OCI-LY7 (cell line): ENCODE data around the gene LANCL2. TPM values are rescaled to one million over a fixed set of nuclear protein-coding genes. Genes with fewer than 3 reads are reported as not detected.

Source experiments
- BruUV-seq: library from RNA; stranded (reverse); fragments of 400-500 nt; replicated peaks from 2 replicates; lab custom pipeline; 2021; lab: Mats Ljungman, UMichigan
- CTCF ChIA-PET: fragments of 300-600 bp; sonication (Branson Sonifier 250); formaldehyde crosslinking; loops from one replicate; lab custom pipeline; 2022; ENCODE audit warnings: antibody characterized with exemption; ENCODE audit not compliant: unreplicated experiment; lab: Charles Lee
- POLR2A ChIA-PET: fragments of 300-600 bp; sonication (Branson Sonifier 250); formaldehyde crosslinking; loops from one replicate; lab custom pipeline; 2022; ENCODE audit warnings: antibody characterized with exemption; lab: Charles Lee
- DNase-seq: peaks from one replicate; pipeline ENCODE4 v3.0.0-alpha.2; 2015; ENCODE audit warnings: low spot score
- H2AFZ ChIP-seq: fragments of 200-600 bp; sonication (generic), shearing (Covaris generic); 2 replicates; pipeline ENCODE4 v1.6.1; 2014; ENCODE audit warnings: mild to moderate bottlenecking, antibody characterized with exemption, low read length, moderate library complexity
- H3K27ac ChIP-seq: fragments of 200-600 bp; sonication (generic); 2 replicates; pipeline ENCODE4 v1.5.1; 2014; ENCODE audit warnings: mixed run types, low read depth, mild to moderate bottlenecking, moderate library complexity, low read length, inconsistent platforms; ENCODE audit not compliant: poor library complexity, severe bottlenecking
- H3K36me3 ChIP-seq: fragments of 200-600 bp; sonication (generic); 2 replicates; pipeline ENCODE4 v1.6.1; 2014; ENCODE audit warnings: mild to moderate bottlenecking, antibody characterized with exemption, low read length, moderate library complexity, mixed read lengths; ENCODE audit not compliant: insufficient read depth
- H3K4me1 ChIP-seq: fragments of 200-600 bp; sonication (generic); 2 replicates; pipeline ENCODE4 v1.5.1; 2014; ENCODE audit warnings: mild to moderate bottlenecking, low read length; ENCODE audit not compliant: insufficient read depth, poor library complexity, severe bottlenecking
- H3K4me2 ChIP-seq: fragments of 200-600 bp; sonication (generic); 2 replicates; pipeline ENCODE4 v1.6.1; 2014; ENCODE audit warnings: mild to moderate bottlenecking, low read length
- H3K4me3 ChIP-seq: fragments of 200-600 bp; sonication (generic); 2 replicates; pipeline ENCODE4 v1.5.1; 2014; ENCODE audit warnings: mild to moderate bottlenecking, low read depth, low read length; ENCODE audit not compliant: poor library complexity, severe bottlenecking
- H3K79me2 ChIP-seq: fragments of 200-600 bp; sonication (generic); 2 replicates; pipeline ENCODE4 v1.6.1; 2016; ENCODE audit warnings: low read depth, mild to moderate bottlenecking, low read length, moderate library complexity, mixed read lengths; ENCODE audit not compliant: insufficient read depth
- H3K9me2 ChIP-seq: fragments of 200-600 bp; sonication (generic); 2 replicates; pipeline ENCODE4 v1.6.1; 2016; ENCODE audit warnings: mild to moderate bottlenecking, low read length, mixed read lengths; ENCODE audit not compliant: insufficient read depth
- H3K9me3 ChIP-seq: fragments of 200-600 bp; sonication (generic); 2 replicates; pipeline ENCODE4 v1.6.1; 2014; ENCODE audit warnings: mild to moderate bottlenecking, mixed run types, low read length, mixed read lengths
- H4K20me1 ChIP-seq: fragments of 200-600 bp; sonication (generic); 2 replicates; pipeline ENCODE4 v1.6.1; 2014; ENCODE audit warnings: mild to moderate bottlenecking, antibody characterized with exemption, low read length, moderate library complexity, mixed read lengths; ENCODE audit not compliant: insufficient read depth
- EZH2phosphoT487 ChIP-seq: fragments of 200-600 bp; sonication (generic); IDR thresholded peaks from 2 replicates; pipeline ENCODE4 v1.6.1; 2018; ENCODE audit warnings: low read depth, borderline replicate concordance, mild to moderate bottlenecking, mixed run types, antibody characterized with exemption, low read length, moderate library complexity, mixed read lengths
- intact Hi-C: fragments of 100-400 bp; cut with micrococcal nuclease; formaldehyde crosslinking; loops from one replicate; pipeline ENCODE4 v1.10.0; 2022; ENCODE audit not compliant: unreplicated experiment
- total RNA-seq, 2 experiments: library from RNA; depleted of rRNA in 1 of 2; stranded (reverse); fragments of >200 nt in 1 of 2; shearing (Covaris generic) in 1 of 2; gene quantifications; 2 replicates each; pipeline ENCODE4 v1.2.3, GENCODE V29; 2014 to 2022
- TF ChIP-seq, protein P1 (sequence below): fragments of 200-600 bp; sonication (generic); conservative IDR thresholded peaks from 2 replicates; pipeline ENCODE4 v1.5.1; 2014; ENCODE audit warnings: mild to moderate bottlenecking, antibody characterized with exemption, low read length, moderate library complexity, mixed read lengths

The LANCL2 gene
- total RNA-seq, 2 experiments from 2014 or later, result 6.5 to 9.5 TPM

DNA sequence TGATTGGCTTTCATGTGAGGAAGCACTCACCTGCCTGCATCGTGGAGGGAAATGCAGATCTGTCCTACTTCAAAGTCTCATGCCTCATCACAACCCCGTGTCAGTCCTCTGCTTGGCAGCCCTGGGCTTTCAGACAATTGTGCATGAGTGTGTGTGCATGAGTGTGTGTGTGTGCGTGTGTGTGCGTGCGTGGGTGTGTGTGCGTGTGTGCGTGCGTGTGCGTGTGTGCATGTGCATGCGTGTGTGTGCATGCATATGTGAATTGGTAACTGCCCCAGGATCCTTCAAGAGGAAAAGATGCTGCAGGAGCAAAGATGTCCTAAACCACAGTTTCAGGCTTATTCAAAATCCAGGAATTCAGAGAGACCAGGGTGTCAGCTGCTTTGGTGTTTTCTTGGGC is 71.3 kb downstream of the LANCL2 start:
- H2AFZ ChIP-seq, result no peak overlapping the region
- H3K9me3 ChIP-seq, result no peaks in the 10 kb centered on the region
- no peak for DNase-seq
- H3K9me2 ChIP-seq, result no peaks in the 10 kb centered on the region
- no peak overlapping the region for H3K4me3 ChIP-seq
- TF ChIP-seq, protein P1, sequence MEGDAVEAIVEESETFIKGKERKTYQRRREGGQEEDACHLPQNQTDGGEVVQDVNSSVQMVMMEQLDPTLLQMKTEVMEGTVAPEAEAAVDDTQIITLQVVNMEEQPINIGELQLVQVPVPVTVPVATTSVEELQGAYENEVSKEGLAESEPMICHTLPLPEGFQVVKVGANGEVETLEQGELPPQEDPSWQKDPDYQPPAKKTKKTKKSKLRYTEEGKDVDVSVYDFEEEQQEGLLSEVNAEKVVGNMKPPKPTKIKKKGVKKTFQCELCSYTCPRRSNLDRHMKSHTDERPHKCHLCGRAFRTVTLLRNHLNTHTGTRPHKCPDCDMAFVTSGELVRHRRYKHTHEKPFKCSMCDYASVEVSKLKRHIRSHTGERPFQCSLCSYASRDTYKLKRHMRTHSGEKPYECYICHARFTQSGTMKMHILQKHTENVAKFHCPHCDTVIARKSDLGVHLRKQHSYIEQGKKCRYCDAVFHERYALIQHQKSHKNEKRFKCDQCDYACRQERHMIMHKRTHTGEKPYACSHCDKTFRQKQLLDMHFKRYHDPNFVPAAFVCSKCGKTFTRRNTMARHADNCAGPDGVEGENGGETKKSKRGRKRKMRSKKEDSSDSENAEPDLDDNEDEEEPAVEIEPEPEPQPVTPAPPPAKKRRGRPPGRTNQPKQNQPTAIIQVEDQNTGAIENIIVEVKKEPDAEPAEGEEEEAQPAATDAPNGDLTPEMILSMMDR, result no peak
- no peak for TF ChIP-seq EZH2phosphoT487
- intact Hi-C loops, result no loop called here
- ChIA-PET CTCF (no interaction called here), POLR2A (interaction anchor here (1.0 kb wide), 1 partner anchor 205 kb away, joined by 3 read pairs; no protein-coding TSS in a partner anchor)
- no TSS peak for BruUV-seq
- H3K36me3 ChIP-seq, result no peaks in the 10 kb centered on the region
- H4K20me1 ChIP-seq, result no peaks in the 10 kb centered on the region
- H3K27ac ChIP-seq, result no peak overlapping the region
- H3K79me2 ChIP-seq, result no peaks in the 10 kb centered on the region
- H3K4me1 ChIP-seq, result peaks cover 10% of the 10 kb centered on the region
- no peak overlapping the region for H3K4me2 ChIP-seq

DNA sequence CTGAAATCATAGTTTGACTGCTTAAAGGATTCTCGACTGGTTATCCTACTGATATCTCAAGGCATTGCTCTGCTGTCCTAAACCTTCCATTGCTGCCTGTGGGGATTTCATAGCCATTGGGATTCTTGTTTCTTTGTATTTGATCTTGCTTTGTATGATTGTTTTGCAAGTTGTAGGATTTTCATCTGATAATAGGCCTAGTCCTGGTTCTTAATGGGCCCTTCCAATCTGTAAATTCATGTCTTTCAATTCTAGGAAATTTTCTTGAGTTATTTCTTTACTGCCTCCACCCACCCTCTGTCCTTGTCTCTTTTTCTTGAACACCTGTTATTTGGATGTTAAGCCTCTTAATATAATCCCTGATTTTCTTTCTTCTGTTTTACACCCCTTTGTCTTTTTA is 72.2 kb downstream of the LANCL2 start:
- Histone ChIP-seq H3K9me3 (no peaks in the 10 kb centered on the region), H3K36me3 (no peaks in the 10 kb centered on the region), H3K4me1 (peaks cover 10% of the 10 kb centered on the region), H3K4me3 (no peak overlapping the region), H3K9me2 (no peaks in the 10 kb centered on the region), H4K20me1 (no peaks in the 10 kb centered on the region), H3K27ac (no peak overlapping the region), H3K79me2 (no peaks in the 10 kb centered on the region), H2AFZ (no peak overlapping the region), H3K4me2 (no peak overlapping the region)
- intact Hi-C loops, result no loop called here
- DNase-seq, result no peak
- POLR2A ChIA-PET, result no interaction called here
- TF ChIP-seq, protein P1, result no peak
- no peak for TF ChIP-seq EZH2phosphoT487
- BruUV-seq, result no TSS peak
- CTCF ChIA-PET, result no interaction called here

DNA sequence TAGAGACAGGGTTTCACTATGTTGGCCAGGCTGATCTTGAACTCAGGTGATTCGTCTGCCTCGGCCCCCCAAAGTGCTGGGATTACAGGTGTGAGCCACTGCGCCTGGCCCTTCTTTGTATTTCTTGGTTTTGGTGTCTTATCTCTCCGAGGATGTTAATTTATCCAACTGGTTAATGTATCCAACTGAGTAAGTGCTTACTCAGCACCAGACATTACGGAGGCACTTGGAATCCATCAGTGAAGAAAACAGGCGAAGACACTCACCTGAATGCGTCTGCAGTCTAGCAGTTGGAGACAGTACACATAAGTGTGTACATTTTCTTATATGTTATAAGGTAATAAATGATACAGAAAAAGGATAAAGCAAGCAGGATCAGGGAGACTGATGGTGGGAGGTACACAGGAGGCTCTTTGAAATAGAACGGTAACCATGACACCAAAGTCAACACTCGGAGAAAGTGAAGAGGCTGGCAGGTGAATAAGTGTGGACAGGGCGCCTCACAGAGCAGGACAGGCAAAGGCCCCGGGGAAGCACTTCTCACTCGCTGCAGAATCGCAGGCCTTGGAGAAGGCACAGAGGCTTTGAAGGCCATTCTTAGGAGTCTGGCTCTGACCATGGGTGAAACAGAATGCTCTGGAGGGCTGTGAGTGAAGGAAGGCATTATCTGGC is 73.1 kb downstream of the LANCL2 start:
- ChIA-PET CTCF (no interaction called here), POLR2A (no interaction called here)

More for the DNA sequence above, 73.1 kb downstream of the LANCL2 start:
- Histone ChIP-seq H3K4me2 (peak overlapping the region; percentile 7; the same call in 1 of the 2 replicates), H3K27ac (no peak overlapping the region), H3K4me3 (no peak overlapping the region), H3K36me3 (no peaks in the 10 kb centered on the region), H4K20me1 (no peaks in the 10 kb centered on the region), H2AFZ (no peak overlapping the region), H3K79me2 (no peaks in the 10 kb centered on the region), H3K9me3 (no peaks in the 10 kb centered on the region), H3K4me1 (peaks cover 10% of the 10 kb centered on the region), H3K9me2 (no peaks in the 10 kb centered on the region)
- intact Hi-C loops, result no loop called here
- no peak for DNase-seq
- TF ChIP-seq EZH2phosphoT487, result no peak
- TF ChIP-seq, protein P1, result no peak
- BruUV-seq, result no TSS peak
